COLO668 (cell line): ENCODE measurements around the gene PRKCD.

Experiments used
- DNase-seq: peaks from one replicate; lab custom pipeline; 2025; ENCODE audit not compliant: unreplicated experiment; lab: John Stamatoyannopoulos, UW

Gene PRKCD

DNA sequence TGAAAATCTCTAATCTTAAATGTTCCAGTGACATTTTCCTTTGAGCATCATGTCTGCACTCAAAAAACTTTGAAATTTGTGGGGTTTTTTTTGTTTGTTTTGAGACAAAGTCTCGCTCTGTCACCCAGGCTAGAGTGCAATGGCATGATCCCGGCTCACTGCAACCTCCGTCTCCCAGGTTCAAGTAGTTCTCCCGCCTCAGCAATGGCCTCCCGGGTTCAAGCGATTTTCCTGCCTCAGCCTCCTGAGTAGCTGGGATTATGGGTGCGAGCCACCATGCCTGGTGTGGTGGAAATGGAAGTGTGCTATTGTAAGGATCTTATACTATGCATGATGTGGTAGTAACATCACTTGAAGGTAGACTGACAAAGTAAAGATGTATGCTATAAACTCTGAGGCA, 52.3 kb downstream of the PRKCD start:
- no peak for DNase-seq

DNA sequence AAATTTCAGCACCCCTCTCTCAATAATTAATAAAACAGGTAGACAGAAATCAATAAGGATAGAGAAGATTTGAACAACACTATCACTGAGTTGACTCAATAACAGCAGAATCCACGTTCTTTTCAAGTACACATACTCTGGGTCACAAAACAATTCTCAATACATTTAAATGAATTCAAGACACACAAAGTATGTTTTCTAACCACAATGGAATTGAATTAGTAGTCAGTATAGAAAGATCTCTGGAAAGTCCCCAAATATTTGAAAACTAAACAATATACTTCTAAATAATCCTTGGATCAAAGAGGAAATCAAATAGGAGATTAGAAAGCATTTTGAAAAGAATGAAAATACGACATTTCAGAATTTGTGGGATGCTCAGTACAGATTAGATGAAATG, 54.8 kb downstream of the PRKCD start:
- DNase-seq = no peak

DNA sequence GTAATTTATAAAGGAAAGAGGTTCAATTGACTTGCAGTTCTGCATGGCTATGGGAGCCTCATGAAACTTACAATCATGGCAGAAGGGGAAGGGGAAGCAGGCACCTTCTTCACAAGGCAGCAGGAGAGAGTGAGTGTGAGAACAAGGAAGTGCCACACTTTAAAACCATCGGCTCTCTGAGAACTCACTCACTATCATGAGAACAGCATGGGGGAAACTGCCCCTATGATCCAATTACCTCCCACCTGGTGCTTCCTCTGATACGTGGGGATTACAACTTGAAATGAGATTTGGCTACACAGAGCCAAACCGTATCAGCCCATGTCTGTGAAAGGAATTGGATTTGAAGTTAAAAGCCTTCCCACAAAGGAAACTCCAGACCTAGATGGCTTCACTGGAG, 55.7 kb downstream of the PRKCD start:
- DNase-seq = no peak

DNA sequence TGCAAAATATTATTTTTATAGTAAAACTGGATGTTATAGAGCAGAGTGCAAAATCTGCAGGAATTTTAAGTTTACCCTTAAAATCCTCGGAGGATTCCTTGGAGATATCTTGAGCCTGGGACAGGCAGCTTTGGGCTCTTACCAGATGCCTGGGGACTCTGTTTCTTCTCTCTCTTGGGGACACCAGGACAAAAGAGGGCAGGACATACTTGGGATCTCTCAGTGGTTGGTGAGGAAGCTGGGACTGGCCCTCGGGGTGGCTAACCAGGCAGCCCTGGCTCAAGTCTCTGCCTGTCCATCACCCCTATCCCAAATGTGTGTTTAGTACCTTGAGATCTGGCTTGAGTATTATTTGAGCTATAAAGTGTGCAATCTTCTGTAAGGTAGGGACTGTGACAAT, 56.2 kb downstream of the PRKCD start:
- DNase-seq = no peak

DNA sequence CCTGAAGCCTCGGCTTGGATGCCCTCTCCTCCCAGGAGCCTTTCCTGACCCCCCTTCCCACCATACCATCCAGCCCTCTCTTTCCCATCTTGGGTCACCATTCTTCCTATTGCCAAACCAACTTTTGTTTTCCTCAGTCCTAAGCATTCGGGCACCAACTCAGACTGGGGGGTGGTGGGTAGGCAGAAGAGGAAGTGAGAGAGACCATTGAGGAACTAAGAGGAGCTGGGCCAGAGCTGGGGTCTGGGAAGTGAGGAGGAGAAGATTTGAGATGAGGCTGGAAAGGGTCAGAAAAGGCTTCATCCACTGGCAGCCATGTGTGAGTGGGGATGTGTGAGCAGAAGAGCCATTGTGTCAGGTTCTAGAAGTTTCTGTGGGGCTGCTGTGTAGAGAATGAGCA, 57.1 kb downstream of the PRKCD start:
- no peak for DNase-seq

DNA sequence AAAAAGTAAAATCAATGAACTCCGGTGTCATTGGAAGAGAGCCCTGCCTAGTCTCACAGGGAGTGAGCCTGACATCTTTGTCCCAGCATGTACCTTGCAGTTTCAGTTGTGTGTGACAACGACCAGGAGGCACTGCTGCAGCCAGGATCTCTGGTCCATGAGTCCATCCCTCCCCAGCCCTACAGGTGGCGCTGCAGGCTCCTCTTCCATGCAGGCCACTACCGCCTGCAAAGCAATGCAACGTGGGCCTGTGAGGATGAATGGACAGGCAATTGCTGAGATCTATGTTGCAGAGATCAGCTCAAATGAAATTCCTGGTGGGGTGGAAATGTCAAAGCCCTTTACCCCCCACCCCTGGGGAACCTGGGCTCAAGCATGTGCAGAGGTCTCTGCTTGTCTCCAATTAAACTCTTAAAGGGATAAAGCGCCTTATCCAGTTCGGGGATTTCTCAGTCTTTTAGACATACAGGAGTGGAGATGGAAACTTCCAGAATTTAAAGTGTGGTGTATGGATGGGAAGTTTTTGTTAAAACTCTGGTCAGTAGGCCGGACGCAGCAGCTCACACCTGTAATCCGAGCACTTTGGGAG, 59.0 kb downstream of the PRKCD start:
- peak; percentile 74 for DNase-seq

DNA sequence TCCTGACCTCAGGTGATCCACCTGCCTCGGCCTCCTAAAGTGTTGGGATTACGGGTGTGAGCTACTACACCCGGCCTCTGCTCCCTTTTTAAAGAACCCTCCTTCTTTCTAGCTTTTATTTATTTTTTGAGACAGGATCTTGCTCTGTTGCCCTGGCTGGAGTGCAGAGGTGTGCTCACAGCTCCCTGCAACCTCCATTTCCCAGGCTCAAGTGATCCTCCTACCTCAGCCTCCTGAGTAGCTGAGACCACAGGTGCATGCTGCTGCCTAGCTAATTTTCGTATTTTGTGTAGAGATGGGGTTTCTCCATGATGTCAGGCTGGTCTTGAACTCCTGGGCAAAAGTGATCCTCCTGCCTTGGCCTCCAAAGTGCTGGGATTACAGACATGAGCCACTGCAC, 60.3 kb downstream of the PRKCD start:
- no peak for DNase-seq

DNA sequence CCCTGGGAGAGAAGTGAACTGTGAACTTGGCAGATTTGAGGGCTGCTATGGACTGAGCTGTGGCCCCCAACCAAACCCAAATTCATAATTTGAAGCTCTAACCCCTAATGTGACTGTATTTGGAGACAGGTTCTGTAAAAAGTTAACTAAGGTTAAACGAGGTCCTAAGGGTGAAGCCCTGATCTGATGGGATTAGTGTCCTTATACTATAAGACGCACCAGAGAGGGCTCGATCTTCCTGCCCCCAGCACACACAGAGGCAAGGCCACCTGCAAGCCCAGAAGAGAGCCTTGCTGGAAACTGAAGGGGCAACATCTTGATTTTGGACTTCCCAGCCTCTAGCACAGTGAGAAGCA, 60.8 kb downstream of the PRKCD start:
- DNase-seq = no peak

DNA sequence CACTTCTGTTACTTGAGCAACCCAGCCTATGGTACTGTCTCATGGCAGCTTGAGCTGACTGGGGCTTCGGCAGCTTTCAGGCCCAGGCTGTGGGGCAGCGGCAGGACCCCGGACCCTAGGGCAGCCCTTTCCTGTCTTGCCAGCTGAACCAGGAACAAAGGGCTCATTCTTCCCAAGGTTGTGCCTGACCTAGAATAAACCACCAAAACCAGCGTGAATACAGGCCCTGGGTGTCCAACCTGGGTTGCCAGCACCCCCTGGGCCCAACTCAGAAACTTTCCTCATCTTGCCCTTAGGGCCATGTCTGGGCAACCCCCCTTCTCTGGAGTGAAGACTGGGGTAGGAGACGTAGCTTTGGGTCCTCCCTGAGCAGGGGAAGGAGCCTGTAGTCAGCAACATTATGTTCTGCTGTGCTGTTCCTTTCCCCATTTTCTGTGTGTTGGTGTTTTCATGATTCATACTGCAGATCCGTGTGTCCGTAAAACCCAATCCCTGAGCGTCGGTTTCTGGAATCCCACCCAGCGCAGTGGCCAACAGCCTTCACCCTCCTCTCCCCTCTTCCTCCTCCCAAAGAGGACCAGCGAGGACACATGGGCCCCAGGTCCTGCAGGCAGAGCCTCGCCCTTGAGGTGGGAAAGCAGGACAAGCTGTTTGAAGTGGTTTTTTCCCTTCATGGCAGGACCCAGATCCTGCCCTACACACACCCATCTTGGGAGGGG, 61.3 kb downstream of the PRKCD start:
- DNase-seq = no peak

DNA sequence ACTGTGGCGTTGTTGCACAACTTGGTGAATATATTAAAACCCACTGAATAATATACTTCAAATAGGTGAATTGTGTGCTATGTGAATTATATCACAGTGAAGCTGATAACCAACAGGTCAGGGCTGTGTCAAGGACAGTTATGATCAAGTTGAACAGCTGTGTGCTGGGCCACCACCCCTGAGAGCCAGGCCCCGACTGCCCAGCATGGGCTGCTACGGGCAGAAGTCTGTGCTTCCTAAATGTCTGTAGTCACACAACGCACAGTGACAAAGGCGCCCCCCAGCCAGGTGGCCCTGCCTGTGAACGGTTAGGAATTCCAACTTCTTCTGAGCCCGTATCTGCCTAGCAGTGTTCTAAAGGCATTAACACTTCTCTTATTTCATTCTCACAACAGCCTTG, 62.0 kb downstream of the PRKCD start:
- no peak for DNase-seq

DNA sequence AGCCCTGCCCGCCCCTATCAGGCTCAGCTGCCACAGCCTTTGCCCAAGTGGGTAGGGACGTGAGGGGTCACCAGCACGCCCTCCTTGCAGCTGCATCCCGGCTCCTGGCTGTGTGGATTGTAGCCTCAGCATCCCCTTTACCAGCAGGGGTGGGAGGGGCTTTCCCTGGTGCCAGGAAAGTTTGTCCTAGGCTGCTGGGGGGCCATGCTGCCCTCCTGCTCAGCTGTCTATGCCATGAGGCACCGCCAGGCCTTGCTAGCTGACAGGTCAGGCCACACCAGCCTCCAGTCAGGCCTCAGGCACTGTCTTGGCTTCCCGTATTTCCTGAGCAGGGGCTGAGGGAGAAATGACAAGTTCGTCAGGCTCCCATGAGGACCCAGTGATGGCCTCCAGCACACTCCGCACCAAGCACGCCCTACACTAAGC, 62.5 kb downstream of the PRKCD start:
- no peak for DNase-seq

DNA sequence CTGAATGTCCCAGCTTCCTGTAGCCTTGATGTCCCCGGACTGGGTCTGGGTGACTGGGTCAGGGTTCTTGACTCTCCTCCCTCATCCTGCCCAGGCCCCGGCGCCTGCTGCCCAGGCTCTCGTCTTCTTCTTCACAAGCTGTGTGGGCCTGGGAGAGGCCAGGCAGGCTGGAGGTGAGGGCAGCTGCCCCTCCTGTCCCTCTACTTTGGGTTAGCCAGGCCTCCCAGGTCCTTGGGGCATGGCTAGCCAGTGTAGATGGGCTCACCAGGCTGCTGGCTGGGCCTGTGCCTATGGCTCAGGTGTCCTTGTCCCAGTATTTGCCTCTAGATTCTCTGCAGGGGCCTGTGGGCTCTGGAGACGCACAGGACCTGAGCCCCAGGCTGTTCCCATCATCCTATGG, 63.0 kb downstream of the PRKCD start:
- DNase-seq = no peak

DNA sequence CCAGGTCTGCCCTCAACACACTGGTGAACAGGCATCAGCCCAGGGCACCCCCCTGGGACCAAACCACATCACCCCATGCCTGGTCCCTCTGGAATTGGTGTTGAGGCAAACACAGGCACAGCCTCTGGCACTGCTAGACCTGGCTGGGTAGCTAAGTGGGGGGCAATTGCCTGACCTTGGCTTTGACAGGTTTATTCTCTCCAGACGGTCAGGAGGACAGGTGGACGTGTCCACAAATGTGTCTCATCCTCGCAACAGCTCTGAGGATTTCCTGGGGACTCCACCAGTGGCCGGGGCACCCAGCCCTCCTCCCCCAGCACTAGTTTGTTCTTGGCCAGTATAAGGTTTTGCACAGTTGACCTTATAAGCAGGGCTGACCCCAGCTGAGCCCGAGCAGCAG, 63.5 kb downstream of the PRKCD start:
- no peak for DNase-seq

DNA sequence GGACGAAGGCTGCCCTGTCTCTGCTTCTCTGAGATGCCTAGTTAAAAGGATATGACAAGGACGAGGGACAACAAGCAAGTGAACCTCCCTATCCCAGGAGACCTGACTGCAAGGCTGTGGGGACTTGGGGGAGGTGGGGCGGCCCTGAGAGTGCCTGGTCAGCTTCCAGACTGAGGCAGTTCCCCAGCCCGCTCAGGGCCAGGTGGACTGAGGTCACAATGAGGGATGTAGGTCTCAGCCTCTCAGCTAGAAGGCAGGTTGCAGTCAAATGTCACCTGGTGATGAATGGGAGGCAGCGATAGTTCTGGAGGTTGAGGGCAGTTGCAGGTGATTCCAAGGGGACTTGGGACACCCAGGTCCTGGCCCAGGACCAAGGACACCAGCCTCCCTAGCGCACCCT, 64.2 kb downstream of the PRKCD start:
- no peak for DNase-seq

DNA sequence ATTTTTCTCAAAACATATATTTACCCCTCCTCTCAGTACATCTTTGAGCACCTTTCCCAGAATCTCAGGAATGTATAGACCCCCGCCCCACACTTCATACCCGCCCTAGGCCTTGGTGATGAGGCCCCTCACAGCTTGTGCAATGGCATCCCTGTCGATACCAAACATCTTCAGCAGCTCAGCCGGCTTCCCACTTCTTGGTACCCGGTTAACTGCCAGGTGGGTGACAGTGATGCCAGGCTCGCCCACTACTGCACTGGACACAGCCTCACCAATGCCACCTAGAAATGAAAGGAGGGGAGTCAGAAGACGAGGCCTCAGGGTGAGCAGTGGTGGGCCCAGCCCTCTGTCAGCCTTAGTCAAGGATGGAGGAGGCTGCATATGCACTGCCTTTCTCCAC, 64.6 kb downstream of the PRKCD start:
- DNase-seq = no peak

DNA sequence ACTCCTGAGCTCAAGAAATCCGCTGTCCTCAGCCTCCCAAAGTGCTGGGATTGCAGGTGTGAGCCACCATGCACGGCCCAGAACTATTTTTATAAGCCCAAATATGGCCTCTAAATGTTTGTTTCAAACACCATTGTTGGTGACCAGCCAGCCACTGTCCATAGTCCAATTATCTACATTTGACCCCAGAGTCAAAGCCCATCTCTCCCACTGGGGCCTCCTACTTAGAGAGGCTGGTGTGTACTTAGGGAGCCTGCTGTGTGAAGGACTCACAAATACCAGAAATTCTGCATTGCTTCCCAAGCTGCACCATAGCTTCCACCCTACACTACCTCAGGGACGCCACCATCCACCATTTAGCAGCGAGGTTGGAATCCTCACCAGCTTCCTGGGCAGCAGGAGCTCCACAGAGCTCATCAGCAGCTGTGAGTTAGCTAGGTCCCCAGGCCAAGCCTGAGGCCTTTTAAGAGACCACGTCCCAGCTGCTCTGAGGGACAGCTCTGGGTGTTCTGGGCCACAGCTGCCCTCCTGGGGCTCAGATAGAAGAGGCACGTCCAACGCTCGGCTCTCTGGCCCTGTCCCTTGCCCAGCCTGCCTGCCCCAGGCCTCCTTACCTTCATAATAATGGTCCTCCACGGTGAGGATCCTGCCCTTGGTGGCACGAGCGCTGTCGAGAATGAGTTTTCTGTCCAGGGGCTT, 65.3 kb downstream of the PRKCD start:
- no peak for DNase-seq

DNA sequence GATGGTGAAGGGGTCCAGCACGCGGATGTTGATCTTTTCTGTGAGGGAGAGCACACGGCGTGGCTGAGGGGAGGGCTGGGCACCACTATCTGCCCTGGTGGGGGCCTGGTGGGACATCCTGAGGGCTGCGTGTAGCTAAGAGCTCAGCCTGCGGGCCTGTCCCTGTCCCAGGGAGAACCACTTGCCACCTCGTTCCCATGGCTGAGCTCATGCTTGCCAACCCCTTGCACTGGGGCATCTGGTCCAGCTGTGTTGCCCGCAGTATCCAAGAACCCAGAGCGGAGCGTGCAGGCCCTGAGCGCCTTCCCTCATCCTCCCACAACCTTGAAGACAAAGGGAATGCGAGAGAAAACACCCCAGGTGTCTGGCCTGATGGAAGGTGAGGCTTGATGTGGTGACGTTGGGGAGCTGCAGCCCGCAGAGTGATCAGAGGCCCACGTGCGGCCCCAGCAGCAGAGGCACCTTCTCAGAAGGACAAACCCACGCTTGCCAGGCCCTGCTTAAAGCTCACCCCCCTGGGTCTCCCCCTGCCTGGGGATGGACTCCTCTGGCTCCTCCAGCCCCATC, 65.9 kb downstream of the PRKCD start:
- DNase-seq = no peak

DNA sequence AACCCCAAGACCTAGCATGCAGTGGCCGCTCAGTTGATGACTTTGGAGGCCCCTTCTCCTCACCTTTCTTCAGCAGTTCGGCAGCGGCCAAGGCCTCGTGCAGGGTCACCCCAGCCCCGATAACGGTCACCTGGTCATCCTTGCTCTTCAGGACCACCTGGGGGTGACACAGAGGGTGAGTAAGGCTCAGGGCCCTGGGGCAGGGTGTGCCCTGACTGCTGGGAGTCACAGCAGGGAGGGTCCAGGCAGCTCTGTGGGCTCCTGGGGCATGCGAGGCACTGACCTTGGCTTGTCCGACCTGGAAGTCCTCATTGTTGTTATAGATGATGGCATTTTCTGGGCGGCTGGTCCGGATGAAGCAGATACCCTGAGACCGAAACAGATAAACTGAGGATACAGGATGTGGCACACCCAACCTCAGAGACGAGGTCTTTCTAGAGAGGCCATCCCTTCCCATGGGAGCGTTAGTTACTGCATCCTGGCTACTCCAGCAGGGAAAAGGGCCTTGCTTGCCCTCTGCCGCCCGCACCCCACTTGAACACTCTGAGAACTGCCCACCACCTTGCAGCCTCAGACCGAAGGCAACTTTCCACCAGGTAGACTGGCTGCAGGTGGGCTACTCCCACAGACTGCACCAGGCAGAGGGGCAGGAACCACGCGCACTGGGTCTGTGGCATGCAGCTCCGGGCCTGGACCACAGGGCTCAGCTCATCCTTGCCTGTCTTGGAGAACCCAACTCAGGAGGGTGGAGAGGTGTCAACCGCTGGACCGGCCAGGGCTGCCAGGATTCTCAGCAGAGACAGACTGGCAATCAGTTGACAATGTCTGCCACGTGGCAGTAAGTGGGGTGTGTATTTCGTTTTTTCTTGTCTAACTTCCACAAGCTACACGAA, 67.2 kb downstream of the PRKCD start:
- DNase-seq = no peak

DNA sequence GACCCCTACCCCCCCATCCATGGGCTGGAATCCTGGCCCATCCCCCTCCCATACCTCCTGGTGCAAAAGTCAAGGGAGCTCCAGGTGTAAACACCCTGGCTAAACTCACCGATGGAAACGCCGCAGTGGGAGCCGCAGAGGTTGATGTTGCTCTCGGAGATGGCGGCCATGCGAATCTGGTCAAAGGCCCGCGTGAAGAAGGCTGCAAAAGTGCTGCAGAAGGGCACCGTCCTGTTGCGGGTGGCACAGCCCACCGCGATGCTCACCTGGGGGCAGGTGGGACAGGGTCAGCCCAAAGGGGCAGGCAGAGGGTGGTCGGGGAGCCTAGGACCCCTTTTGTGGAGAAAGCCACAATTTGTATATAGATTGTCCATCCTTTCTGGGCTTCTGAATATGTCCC, 68.2 kb downstream of the PRKCD start:
- no peak for DNase-seq

DNA sequence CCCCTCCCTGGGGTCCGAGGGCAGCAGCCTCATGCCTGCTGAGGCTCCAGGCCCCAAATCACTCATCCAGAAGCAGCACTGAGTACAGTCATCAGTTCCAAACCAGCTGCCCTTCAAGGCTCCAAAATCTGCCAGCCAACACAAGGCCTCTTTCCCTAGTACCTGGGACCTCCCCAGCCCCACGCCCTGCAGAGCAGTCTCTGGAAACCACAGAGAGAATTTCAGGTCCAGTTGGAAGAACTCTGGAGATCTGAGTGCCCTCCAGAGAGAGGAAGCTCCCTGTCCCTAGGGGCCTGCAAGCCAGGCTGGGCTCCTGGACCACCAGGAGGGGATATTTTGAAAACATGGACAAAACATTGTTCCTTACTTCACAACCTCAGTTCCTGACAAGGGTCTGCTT, 68.6 kb downstream of the PRKCD start:
- DNase-seq = no peak

DNA sequence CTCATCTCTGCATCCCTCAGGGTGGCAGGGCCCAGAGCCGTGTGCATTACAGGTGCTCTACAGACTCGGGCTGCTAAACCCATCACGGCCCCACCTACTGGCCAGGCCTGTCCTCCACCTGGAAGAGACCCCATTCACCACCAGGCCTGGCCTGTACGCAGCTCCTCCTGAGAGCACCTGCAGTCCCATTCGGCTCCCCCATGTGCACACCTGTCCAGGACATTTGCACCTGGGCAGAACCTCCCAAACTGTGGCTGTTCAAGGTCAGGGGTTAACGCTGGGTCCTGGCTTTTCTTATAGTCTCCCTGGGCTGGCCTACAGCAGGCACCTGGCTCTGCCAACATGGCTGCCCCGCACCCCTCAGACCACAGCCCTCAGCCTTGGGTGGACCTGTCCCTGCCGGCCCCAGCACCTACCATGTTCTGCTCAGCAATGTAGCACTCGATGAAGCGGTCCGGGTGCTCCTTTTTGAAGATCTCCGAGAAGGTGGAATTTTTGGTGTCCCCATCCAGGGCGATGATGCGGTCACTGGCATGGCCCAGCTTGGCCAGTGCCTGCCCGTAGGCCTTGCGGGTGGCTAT, 69.1 kb downstream of the PRKCD start:
- no peak for DNase-seq
